HepG2 (cell line): ENCODE measurements around the gene TSACC. TPM values are rescaled to one million over a fixed set of nuclear protein-coding genes. Genes with fewer than 3 reads are reported as not detected.

ENCODE experiments used
- EP300 ChIP-seq, 3 experiments: sonication (generic) in 1 of 3; formaldehyde crosslinking in 1 of 3; IDR thresholded peaks; 2 replicates each; pipeline versions ENCODE4 v1.5.1 to v1.6.1; 2011 to 2020; ENCODE audit warnings: low read depth in 2 of 3, low read length in 2 of 3, borderline replicate concordance in 1 of 3, improper control_type of control experiment in 1 of 3, mild to moderate bottlenecking in 1 of 3, missing genetic modification reagents in 1 of 3, moderate library complexity in 1 of 3
- GABPA ChIP-seq, 2 experiments: IDR thresholded peaks; 2 replicates each; pipeline ENCODE4 v1.6.1; 2011 to 2016; ENCODE audit warnings: low read depth in 2 of 2, low read length in 1 of 2, missing biosample characterization in 1 of 2, missing genetic modification characterization in 1 of 2
- POLR2AphosphoS2 ChIP-seq: IDR thresholded peaks from 2 replicates; pipeline ENCODE4 v1.6.1; 2011; ENCODE audit warnings: low read depth, low read length, improper control_type of control experiment
- RAD21 ChIP-seq: fragments of 450-650 bp; formaldehyde crosslinking; IDR thresholded peaks from 2 replicates; pipeline ENCODE4 v1.5.0; 2020; ENCODE audit warnings: mild to moderate bottlenecking
- SATB2 ChIP-seq: sonication (generic); formaldehyde crosslinking; IDR thresholded peaks from 2 replicates; pipeline ENCODE4 v1.5.0; 2020; ENCODE audit warnings: missing genetic modification reagents
- ZFP91 ChIP-seq: sonication (generic); formaldehyde crosslinking; IDR thresholded peaks from 2 replicates; pipeline ENCODE4 v1.9.0; 2022; ENCODE audit warnings: missing genetic modification reagents, mild to moderate bottlenecking, borderline replicate concordance
- ZNF678 ChIP-seq: sonication (generic); formaldehyde crosslinking; IDR thresholded peaks from 2 replicates; pipeline ENCODE4 v1.4.0; 2020; ENCODE audit warnings: mild to moderate bottlenecking, missing genetic modification reagents
- ZNF687 ChIP-seq: sonication (generic); formaldehyde crosslinking; IDR thresholded peaks from 2 replicates; pipeline ENCODE4 v1.5.1; 2020; ENCODE audit warnings: mild to moderate bottlenecking, missing genetic modification reagents, moderate library complexity
- polyA plus RNA-seq, 8 experiments: library from polyadenylated mRNA; depleted of rRNA in 3 of 8; stranded (reverse) in 7 of 8; unstranded in 1 of 8; fragments of >200 nt; fragmentation: Illumina TruSeq in 4 of 8; extraction: Trizol in 4 of 8; gene quantifications; 2 replicates each; pipeline versions ENCODE4 v1.2.1 to v1.2.3, GENCODE V29; 2011 to 2016; ENCODE audit warnings: low read depth in 4 of 8, missing spikeins in 1 of 8, mixed read lengths in 1 of 8; ENCODE audit not compliant: insufficient read depth in 1 of 8
- total RNA-seq, 5 experiments: library from RNA; depleted of rRNA; stranded (reverse); fragments of >200 nt; fragmentation: Illumina TruSeq; extraction: Trizol; gene quantifications; 2 replicates each; pipeline ENCODE4 v1.2.3, GENCODE V29; 2016; ENCODE audit warnings: low read depth in 1 of 5
- TF ChIP-seq, protein P1 (sequence below): sonication (generic); formaldehyde crosslinking; IDR thresholded peaks from 2 replicates; pipeline ENCODE4 v1.5.0; 2020; ENCODE audit warnings: mild to moderate bottlenecking, missing genetic modification reagents, moderate library complexity
- TF ChIP-seq, protein P2 (sequence below): sonication (generic); formaldehyde crosslinking; IDR thresholded peaks from 2 replicates; pipeline ENCODE4 v1.4.0; 2020; ENCODE audit warnings: missing genetic modification reagents

TSACC gene
- total and polyA plus RNA-seq, 2 of the 13 experiments (the other 11 are each of a cell fraction or from before 2014, with no cell fraction given): 1.5 to 2.6 TPM

DNA sequence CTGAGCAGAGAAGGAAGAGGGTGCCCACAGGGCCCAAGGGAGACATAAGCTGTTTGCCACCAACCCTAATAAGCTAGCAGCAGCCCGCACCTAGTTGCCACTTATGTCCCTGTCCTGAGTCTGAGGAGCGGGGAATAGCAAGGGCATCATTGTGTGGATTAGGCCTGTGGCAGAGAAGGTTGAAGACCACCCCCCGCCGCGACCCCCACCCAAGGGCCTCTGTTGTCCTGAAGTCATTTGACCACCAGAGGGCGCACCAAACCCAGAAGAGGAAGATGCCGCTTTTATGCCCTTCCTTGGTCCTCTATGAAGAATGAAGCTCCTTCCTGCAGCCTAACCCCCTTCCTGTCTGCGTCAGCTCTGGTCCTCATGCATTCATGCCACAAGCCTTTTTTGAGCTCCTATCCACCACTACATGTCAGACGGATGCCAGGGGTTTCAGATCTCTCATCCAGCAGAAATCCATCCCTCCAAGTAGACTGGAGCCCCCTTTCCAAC lies 47.3 kb downstream of the TSACC start (continued):
- TF ChIP-seq ZFP91 (CRISPR knock-in tag) (0 out of 2 replicates have a peak, but pooled peaks have one; percentile 57), SATB2 (CRISPR knock-in tag) (no peak), ZNF678 (no peak), EP300 (IDR thresholded peaks at IDR 0.05; ENCODE audit: low read depth in 2 of 2, low read length in 2 of 2) (no peak), EP300 (CRISPR knock-in tag; IDR thresholded peaks at IDR 0.05; ENCODE audit: borderline replicate concordance) (no peak), POLR2AphosphoS2 (peak; percentile 32; the same call in 1 of the 2 replicates), RAD21 (CRISPR knock-in tag) (peak; percentile 80), GABPA (IDR thresholded peaks at IDR 0.05; ENCODE audit: low read depth, low read length) (no peak), GABPA (CRISPR knock-in tag; IDR thresholded peaks at IDR 0.05; ENCODE audit: low read depth) (no peak), ZNF687 (peak; percentile 15; the same call in 1 of the 2 replicates)
- TF ChIP-seq, protein P1, sequence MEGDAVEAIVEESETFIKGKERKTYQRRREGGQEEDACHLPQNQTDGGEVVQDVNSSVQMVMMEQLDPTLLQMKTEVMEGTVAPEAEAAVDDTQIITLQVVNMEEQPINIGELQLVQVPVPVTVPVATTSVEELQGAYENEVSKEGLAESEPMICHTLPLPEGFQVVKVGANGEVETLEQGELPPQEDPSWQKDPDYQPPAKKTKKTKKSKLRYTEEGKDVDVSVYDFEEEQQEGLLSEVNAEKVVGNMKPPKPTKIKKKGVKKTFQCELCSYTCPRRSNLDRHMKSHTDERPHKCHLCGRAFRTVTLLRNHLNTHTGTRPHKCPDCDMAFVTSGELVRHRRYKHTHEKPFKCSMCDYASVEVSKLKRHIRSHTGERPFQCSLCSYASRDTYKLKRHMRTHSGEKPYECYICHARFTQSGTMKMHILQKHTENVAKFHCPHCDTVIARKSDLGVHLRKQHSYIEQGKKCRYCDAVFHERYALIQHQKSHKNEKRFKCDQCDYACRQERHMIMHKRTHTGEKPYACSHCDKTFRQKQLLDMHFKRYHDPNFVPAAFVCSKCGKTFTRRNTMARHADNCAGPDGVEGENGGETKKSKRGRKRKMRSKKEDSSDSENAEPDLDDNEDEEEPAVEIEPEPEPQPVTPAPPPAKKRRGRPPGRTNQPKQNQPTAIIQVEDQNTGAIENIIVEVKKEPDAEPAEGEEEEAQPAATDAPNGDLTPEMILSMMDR: peak; percentile 89
- TF ChIP-seq, protein P2, sequence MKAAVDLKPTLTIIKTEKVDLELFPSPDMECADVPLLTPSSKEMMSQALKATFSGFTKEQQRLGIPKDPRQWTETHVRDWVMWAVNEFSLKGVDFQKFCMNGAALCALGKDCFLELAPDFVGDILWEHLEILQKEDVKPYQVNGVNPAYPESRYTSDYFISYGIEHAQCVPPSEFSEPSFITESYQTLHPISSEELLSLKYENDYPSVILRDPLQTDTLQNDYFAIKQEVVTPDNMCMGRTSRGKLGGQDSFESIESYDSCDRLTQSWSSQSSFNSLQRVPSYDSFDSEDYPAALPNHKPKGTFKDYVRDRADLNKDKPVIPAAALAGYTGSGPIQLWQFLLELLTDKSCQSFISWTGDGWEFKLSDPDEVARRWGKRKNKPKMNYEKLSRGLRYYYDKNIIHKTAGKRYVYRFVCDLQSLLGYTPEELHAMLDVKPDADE: no peak
